Endometrium (tissue), 2 donors: ENCODE measurements around the gene BEAN1.
"Not testable (repeated sequence)": the region's sequence is repeated elsewhere in the genome, so short reads cannot be mapped to it uniquely, and the experiment has no call there.

Experiments
- FAIRE-seq: peaks from 2 replicates; lab custom pipeline; 2012; peaks lifted over from hg19 to GRCh38; lab: Jason Lieb, UNC
- donor health status: control.
- donor health status: control.

The BEAN1 gene

DNA sequence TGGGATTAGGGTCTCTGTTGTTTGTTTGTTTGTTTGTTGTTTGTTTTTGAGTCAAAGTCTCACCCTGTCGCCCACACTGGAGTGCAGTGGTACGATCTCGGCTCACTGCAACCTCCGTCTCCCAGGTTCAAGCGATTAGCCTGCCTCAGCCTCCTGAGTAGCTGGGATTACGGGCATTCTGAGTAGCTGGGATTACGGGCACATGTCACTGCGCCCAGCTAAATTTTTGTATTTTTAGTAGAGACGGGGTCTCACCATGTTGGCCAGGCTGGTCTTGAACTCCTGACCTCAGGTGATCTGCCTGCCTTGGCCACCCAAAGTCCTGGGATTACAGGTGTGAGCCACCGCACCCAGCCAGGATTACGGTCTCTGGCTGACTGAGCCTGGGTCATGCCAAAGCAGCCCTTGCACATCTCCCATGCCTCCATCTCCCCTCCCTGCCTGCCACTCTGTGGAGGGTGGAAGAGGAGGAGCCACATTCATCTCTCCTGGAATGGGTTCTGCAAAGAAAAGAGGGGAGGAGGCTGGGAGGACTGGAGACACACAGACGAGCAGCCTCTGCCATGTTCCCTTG lies 59.2 kb downstream of the BEAN1 start:
- FAIRE-seq: no peak

DNA sequence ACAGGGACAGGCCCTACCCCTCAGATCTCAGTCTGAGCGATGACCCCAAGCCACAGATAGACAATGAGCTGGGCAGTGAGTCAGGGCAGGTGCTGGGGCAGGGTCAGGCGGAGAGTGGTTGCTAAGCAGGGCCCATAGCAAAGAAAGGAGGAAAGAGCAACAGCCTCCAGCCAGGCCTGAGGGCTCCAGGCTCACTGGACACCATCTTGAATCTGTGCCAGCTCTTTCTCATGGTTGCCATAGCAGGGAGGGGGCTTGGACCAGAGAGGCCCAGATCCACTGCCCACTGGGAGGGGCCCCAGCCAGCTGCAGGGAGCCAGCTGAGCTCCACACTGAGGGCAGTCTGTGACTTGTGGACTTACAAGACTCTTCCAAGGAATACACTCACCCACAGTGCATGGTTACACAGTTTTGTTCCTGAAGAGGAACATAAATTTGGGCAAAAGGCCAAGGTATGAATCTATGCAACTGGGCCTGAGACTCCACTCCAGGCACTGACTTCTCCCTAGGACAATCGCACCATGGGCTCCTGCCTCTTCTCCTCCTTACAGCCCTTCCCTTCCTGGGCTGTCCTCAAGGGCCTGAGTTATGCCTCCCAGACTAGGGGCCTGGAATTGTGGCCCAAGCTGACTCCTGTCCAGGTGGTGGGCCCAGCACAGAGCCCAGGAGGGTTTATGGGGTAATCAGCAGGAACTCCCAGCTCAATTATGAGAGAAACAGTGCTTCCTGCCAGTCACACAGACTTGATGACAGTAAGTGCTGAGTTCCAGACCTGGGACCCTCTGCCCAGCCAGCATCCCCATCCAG lies 59.9 kb downstream of the BEAN1 start:
- no peak for FAIRE-seq

DNA sequence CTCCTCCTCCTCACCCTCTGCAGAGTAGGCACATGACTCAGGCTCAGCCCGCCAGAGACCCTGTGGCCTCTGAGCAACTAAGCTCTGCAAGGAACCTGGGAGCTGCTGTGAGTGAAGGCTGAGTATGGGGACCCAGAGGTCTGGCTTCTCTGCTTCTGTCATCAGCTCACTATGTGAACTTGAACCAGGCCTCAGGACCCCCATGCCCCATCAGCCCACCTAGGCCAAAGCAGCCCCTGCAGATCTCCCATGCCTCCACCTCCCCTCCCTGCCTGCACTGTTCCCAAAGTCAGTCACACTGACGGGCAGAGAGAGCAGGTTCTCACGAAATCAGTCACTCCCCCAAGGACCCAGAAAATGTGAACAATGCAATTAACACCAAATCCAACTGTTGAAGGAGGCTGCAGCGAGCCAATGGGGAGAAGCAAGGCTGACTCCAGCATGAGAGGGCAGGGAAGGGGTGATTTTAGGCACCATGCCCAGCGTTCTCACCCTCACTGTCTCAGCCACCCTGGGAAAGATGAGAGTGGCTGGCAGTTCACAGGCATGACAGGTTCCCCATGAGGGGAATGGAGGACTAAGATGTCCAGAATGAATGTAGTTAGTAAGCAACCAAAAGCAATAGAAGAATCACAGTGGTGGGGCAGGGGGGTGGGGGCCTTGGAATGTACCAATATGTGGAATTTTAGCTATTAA lies 60.6 kb downstream of the BEAN1 start:
- no peak for FAIRE-seq

DNA sequence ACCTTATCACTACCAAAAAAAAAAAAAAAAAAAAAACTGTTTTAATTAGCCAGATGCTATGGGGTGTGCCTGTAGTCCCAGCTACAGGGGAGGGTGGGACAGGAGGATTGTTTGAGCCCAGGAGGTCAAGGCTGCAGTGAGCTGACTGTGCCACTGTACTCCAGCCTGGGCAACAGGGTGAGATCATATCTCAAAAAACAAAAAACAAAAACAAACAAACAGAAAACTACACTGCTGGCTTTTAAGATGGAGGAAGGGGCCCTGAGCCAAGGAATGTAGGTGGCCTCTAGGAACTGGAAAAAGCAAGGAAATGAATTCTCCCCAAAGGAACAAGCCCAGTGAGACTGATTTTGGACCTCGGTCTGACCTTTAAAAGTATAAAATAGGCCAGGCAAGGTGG lies 61.4 kb downstream of the BEAN1 start:
- FAIRE-seq: no peak

DNA sequence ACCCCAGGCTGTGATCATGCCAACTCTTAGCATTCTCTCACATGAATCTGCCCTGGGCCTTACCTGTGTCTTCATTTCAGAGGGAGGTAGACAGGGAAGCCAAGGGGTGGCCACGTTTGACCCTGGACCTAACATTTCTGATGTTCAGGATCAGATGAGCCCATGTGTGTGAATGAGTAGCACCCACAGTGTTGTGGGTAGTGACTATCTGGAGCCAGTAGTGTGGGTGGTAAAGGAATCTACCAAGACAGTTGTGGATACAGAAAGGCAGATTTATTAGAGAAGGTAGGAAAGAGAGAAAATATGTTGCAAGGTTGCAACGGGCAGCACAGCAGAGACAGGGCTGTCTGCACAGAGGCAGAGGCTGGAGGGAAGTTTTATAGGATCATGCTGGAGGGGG lies 62.3 kb downstream of the BEAN1 start:
- no peak for FAIRE-seq

DNA sequence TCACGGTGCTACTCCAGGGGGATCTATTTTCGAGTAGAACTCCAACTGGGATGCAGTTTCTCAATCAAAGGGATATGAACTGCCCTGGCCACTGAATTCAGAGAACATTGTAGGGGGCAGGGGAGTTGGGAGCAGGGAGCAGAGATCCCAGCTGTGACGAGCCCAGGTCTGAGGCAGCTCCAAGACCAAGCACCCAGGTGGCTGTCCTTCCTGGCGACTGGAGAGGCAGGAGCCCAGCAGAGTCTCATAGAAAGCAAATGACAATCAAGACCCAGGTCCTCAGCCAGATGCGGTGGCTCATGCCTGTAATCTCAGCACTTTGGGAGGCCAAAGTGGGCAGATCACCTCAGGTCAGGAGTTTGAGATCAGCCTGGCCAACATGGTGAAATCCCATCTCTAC lies 62.7 kb downstream of the BEAN1 start:
- FAIRE-seq: no peak

DNA sequence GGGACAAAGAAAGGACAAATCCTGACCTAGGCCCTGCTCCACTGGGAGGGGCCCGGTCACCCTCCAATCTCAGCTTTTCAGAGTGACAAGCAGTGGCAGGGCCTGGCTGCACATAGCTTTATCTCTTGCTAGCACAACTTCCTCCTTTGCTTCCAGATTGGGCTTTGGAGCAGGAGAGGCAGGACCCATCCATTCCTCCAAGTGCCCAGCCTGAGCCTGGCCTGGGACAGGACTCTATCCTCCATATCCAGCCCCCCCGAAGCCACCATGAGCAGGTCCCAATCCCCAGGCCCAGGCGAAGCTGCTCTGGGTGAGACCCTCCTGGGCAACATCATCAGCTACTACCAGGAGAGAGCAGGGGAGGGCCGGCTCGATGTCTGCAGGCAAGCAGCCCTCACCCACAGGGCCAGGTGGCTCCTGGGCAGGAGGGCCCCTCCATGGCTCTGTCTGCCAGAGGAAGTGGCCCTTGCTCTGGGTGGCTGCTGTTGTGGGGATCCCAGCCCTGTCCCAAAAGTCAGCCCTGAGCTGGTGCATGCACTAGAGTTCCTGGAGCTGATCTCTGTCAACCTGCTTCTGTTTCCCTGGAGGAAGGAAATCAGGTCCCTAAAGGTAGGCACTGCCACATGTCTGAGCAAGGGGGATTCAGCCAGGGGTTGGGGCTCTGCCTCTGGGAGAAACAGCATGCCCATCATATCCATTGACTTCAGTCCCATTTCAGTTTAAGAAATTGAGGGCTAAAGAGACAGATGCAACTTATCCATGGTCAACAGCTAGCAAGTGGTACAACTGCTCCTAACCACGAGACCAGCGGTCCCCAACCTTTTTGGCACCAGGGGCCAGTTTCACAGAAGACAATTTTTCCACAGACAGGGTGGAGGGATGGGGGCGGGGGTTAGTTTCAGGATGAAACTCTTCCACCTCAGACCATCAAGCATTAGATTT lies 64.0 kb downstream of the BEAN1 start:
- FAIRE-seq: no peak

DNA sequence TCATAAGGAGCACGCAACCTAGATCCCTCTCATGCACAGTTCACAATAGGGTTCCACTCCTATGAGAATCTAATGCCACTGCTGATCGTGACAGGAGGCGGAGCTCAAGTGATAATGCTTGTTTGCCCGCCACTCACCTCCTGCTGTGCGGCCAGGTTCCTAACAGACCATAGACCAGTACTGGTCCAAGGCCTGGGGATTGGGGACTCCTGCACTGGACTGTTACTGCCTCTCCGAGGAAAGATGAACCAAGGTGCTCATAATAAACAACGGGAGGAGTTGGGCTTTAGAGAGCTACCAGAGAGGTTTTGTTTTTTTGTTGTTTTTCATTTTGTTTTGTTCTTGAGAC lies 64.6 kb downstream of the BEAN1 start:
- FAIRE-seq: no peak

DNA sequence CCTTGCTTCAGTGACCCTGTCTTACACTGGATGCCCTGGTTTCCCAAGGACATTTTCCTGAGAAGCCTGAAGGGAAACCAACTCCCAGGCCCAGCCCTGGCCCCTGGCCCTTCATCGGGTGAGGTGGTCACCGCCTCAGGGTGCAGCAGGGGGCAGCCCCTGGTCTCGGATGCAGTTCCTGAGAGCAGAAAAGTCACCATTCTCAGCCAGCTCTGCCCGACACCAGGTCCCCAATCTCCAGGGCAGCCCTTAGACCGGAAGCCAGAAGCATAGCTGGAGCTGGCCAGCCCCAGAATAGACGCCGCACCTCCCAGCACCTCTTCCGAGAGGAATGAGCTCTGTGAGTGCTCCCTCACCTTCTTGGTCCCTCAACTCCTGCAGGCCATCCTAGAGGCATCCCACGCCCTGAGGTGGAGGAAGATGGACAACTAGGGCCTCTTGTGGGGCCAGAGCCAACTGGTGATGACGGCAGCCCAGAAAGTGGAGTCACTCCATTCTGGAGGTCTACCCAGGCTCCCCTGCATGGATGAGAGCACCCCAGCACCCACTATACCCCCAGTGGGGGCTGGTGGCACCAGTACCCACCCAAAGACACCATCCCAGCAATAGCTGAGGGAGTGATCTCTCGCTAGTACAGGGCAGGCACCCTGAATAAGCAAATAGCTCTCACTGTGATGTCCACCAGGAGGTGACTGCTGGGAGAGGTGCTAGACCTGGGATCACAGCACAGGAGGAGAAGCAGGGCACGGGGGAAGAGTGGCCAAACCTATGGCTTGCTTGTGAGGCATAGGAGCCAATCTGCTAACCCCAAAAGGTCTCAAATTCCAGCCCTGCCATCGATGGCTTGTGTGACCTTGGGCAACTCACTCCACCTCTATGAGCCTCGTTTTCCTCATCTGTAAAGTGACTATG lies 66.7 kb downstream of the BEAN1 start:
- no peak for FAIRE-seq

DNA sequence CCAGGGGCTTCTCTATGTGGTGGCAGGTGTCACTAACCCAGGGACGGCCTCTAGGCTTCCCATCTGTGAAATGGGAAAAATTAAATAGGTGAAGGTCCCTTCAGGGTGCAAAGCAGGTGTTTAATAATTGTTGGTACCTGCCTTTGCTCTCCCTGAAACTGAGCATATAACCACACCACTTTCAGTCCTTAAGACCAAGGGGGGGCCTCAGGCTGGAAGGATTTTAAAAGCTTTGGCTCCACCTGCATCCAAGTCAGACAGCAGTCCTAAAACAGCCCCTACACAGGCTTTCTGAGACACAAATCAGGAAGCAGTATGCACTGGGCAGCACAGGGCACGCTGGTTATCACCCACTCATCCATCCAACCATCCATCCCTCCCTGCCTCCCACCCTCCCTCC lies 67.8 kb downstream of the BEAN1 start:
- no peak for FAIRE-seq

DNA sequence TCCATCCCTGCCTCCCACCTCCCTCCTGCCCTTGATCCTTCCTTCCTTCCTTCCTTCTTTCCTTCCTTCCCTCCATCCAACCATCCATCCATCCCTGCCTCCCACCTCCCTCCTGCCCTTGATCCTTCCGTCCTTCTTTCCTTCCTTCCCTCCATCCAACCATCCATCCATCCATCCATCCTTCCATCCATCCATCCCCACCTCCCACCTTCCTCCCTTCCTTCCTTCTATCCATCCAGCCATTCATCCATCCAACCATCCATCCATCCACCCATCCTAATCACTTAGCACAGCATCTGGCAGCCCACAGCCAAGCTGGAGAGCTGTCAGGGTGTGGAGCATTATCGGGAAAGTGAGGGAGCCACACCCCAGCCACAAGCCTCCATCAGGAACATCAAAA lies 68.3 kb downstream of the BEAN1 start:
- FAIRE-seq: no peak

DNA sequence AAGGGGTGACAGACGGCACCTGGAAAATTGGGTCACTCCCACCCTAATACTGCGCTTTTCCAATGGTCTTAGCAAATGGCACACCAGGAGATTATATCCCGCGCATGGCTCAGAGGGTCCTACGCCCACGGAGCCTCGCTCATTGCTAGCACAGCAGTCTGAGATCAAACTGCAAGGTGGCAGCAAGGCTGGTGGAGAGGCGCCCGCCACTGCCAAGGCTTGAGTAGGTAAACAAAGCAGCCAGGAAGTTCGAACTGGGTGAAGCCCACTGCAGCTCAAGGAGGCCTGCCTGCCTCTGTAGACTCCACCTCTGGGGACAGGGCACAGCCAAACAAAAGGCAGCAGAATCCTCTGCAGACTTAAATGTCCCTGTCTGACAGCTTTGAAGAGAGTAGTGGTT lies 69.1 kb downstream of the BEAN1 start:
- FAIRE-seq: not testable (repeated sequence)

DNA sequence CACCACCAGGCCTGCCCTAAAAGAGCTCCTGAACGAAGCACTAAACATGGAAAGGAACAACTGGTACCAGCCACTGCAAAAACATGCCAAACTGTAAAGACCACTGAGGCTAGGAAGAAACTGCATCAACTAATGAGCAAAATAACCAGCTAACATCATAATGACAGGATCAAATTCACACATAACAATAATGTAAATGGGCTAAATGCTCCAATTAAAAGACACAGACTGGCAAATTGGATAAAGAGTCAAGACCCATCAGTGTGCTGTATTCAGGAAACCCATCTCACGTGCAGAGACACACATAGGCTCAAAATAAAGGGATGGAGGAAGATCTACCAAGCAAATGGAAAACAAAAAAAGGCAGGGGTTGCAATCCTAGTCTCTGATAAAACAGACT lies 70.8 kb downstream of the BEAN1 start:
- not testable (repeated sequence) for FAIRE-seq

DNA sequence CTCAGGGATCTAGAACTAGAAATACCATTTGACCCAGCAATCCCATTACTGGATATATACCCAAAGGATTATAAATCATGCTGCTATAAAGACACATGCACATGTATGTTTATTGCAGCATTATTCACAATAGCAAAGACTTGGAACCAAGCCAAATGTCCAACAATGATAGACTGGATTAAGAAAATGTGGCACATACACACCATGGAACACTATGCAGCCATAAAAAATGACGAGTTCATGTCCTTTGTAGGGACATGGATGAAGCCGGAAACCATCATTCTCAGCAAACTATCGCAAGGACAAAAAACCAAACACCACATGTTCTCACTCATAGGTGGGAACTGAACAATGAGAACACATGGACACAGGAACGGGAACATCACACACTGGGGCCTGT lies 74.5 kb downstream of the BEAN1 start:
- not testable (repeated sequence) for FAIRE-seq

DNA sequence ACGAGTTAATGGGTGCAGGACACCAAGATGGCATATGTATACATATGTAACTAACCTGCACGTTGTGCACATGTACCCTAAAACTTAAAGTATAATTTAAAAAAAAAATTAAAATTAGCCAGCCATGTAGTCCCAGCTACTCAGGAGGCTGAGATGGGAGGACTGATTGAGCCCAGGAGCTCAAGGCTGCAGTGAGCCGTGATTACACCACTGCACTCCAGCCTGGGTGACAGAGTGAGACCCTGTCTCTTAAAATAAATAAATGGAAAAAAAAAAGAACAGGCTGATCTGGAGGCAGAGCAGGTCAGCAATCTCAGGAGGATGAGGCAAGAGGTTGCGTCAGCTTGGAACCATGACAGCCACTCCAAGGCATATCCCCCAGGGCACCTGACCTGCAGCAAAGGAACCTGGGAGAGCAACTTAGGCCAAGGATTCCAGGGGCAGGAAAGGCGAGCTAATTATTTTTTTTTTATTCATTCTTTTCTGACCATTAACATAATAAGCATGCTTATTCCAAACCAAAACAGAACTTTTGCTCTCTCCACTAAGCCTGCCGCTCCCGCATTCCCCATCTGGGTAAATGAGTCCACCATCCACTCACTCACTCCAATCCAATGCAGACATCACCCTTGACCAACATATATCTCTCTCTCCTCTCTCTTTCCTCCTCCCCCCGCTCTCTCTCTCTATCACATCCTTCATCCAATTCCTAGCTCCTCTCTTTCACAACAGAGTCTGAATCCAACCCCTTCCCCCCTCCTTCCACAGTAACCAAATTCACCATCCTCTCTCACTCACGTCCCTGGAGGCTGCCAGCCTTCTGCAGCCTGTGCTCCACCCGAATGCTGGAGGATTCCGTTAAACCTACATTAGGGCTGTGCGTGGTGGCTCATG lies 75.2 kb downstream of the BEAN1 start:
- no peak for FAIRE-seq

DNA sequence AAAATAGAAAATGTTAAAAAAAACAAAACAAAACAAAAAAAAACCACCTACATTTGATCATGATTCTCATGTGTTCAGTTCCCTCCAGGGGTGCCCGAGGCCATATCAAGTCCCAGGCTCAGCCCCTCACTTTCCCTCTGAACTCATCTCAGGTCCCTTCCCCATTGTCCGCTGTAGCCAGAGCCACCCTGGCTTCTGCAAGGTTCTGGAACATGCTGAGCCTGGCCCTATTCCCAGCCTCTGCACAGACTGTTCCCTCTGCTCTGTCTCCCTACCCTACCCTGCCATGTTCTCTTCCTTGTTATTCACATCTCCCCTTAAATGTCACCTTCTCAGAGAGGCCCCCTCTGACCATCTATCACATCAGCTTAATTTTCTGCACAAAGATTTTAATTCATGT lies 75.9 kb downstream of the BEAN1 start:
- no peak for FAIRE-seq

DNA sequence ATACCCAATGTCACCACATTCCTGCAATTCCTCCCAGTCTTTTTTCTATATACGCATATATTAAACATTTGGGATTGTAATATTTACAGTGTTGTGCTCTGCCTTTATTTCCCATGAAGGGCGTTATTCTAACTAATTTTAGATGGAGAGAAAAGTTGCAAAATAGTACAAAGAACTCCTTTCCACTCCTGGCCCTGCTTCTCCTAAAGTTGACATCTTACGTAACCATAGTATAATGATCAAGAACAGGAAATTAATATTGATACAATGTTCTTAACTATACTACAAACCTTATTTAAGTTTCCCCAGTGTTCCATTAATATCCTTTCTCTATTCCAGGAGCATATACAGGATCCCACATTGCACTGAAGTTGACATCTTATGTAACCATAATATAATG lies 76.5 kb downstream of the BEAN1 start:
- no peak for FAIRE-seq

DNA sequence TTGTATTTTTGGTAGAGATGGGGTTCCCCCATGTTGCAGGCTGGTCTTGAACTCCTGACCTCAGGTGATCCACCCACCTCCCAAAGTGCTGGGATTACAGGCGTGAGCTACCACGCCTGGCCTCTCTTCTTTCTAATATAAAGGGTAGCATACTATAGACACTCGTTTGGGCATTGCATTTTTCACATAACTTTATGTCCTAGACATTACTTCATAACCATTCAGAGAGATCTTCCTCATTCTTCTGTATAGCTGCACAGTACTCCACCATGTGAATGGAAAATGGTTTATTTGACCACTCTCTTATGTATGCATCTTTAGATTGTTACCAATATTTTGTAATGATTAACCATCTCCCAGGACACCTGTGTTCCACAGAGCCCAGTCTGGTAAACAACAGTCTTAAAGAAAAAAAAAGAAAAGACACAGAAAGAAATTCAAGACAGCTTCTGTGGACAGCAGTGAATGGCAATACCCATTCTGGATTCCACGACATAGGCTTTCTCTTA lies 80.7 kb downstream of the BEAN1 start:
- no peak for FAIRE-seq

DNA sequence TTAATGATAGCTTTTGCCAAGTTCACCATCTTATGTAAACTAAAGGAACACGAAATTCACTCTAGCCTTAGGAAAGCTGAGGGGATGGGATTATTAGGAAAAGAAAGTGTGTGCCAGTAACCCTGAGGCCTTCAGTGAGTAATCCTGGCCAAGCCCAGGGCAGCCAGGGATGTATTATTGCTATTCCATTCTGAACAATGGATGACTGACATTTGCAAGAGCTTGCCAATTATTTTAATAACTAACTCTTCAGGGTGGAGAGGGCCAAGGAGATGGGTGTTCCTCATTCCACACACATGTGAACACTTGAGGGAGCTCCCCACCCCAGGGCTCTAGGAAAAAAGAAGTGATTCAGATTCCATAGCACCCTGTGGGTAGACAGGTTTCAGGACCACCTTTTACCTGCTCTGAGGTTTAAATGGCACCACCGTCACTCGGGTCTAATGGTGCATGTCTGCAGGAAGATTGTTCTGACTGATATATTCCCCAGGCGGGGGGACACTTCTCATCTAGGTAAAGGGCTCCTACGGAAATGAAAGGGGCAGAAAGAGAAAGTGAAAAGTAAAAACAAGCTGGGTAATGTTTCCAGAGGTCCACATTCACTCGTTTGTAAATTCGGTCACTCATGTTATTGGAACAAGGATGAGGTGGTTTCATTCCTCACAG lies 81.3 kb downstream of the BEAN1 start:
- no peak for FAIRE-seq
